PC-3 (cell line): ENCODE measurements around the gene SERPIND1.

ENCODE experiments used
- CTCF ChIP-seq: fragments of 300-600 bp; sonication (generic); conservative IDR thresholded peaks from 2 replicates; pipeline ENCODE4 v1.5.1; 2017; ENCODE audit warnings: antibody characterized with exemption, low read depth, mild to moderate bottlenecking, low read length
- EZH2 ChIP-seq: fragments of 300-600 bp; sonication (generic); IDR thresholded peaks from one replicate; pipeline ENCODE4 v1.6.1; 2017; ENCODE audit warnings: antibody characterized with exemption, mild to moderate bottlenecking, low read length; ENCODE audit not compliant: unreplicated experiment
- EZH2phosphoT487 ChIP-seq: fragments of 300-600 bp; sonication (generic); IDR thresholded peaks from 2 replicates; pipeline ENCODE4 v1.6.1; 2018; ENCODE audit warnings: mild to moderate bottlenecking, antibody characterized with exemption, low read length, borderline replicate concordance

- TF ChIP-seq CTCF (no peak), EZH2 (no peak), EZH2phosphoT487 (no peak)
These were observed 35.7 kb downstream of the SERPIND1 start for GRCh38 chr22:20809538-20810185.
